ENCODE measurements around the gene KIAA0232.

Gene KIAA0232

DNA sequence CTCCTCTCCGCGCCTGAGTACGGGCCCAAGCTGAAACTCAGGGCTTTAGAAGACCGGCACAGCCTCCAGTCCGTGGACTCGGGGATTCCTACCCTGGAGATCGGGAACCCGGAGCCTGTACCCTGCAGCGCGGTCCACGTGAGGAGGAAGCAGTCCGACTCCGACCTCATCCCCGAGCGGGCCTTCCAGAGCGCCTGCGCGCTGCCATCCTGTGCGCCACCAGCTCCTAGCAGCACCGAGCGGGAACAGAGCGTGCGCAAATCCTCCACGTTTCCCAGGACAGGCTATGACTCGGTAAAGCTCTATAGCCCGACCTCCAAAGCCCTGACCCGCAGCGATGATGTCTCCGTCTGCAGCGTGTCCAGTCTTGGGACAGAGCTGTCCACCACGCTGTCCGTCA lies 141.0 kb downstream of the KIAA0232 start:
- peak overlapping the region; percentile 96 for H3K27ac Mint-ChIP-seq
- H3K4me3 Mint-ChIP-seq, result no peak overlapping the region
- intact Hi-C loops (cut with micrococcal nuclease), result no loop called here

DNA sequence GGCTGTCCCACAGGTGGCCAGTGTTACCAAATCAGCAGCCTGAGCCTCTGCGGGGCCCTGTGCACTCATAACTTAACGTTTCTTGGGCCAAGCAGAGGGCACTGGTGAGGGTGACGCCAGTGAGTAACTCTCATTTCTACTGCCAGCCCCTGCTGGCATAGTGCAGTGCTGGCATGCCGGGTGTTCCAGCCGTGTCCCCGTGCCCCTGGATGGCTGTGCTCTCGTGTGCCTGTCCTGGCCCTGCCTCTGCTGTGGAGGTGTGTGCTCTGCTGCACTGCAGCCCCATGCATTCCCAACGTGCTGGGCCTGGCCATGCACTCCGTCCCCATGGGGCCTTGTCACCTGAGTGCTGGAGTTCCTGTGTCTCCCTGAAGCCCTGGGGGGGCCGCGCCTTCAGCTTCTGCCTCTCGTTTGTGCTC lies 141.8 kb downstream of the KIAA0232 start:
- Mint-ChIP-seq H3K4me1 (ENCODE audit: low read depth) (peaks cover 90% of the 10 kb centered on the region), H3K36me3 (ENCODE audit: low read depth) (peaks cover 91% of the 10 kb centered on the region), H3K27ac (peak overlapping the region; percentile 96), H3K27me3 (no peaks in the 10 kb centered on the region), H3K4me3 (peak overlapping the region; percentile 63), H3K9me3 (no peaks in the 10 kb centered on the region)
- intact Hi-C loops (cut with micrococcal nuclease), result no loop called here

More for the DNA sequence above, 141.0 kb downstream of the KIAA0232 start:
- Mint-ChIP-seq H3K9me3 (no peaks in the 10 kb centered on the region), H3K27me3 (no peaks in the 10 kb centered on the region), H3K4me1 (ENCODE audit: low read depth) (peaks cover 87% of the 10 kb centered on the region), H3K36me3 (ENCODE audit: low read depth) (peaks cover 87% of the 10 kb centered on the region)

- intact Hi-C loops (cut with micrococcal nuclease), result no loop called here
- Mint-ChIP-seq H3K9me3 (no peaks in the 10 kb centered on the region), H3K4me3 (peak overlapping the region; percentile 63)
Measured at GRCh38 chr4:6925357-6925836, 142.9 kb downstream of the KIAA0232 start.

GRCh38 chr4:6926081-6926480 lies 143.6 kb downstream of the KIAA0232 start:
- Mint-ChIP-seq H3K4me1 (ENCODE audit: low read depth) (peaks cover 91% of the 10 kb centered on the region), H3K27ac (peak overlapping the region; percentile 96), H3K9me3 (no peaks in the 10 kb centered on the region), H3K4me3 (peak overlapping the region; percentile 63), H3K27me3 (no peaks in the 10 kb centered on the region), H3K36me3 (ENCODE audit: low read depth) (peaks cover 91% of the 10 kb centered on the region)
- intact Hi-C loops (cut with micrococcal nuclease), result loop anchor here (1.0 to 2.0 kb wide), 2 partner anchors 8 to 17 kb away; no protein-coding TSS in a partner anchor

More at GRCh38 chr4:6925357-6925836, 142.9 kb downstream of the KIAA0232 start:
- Mint-ChIP-seq H3K27ac (peak overlapping the region; percentile 96), H3K36me3 (ENCODE audit: low read depth) (peaks cover 95% of the 10 kb centered on the region), H3K27me3 (no peaks in the 10 kb centered on the region), H3K4me1 (ENCODE audit: low read depth) (peaks cover 94% of the 10 kb centered on the region)

GRCh38 chr4:6926681-6927478 lies 144.4 kb downstream of the KIAA0232 start:
- H3K27ac Mint-ChIP-seq, result peak overlapping the region; percentile 96
- peaks cover 95% of the 10 kb centered on the region for H3K36me3 Mint-ChIP-seq (ENCODE audit: low read depth)
- H3K9me3 Mint-ChIP-seq, result no peaks in the 10 kb centered on the region
- H3K4me1 Mint-ChIP-seq (ENCODE audit: low read depth), result peaks cover 95% of the 10 kb centered on the region
- H3K27me3 Mint-ChIP-seq, result no peaks in the 10 kb centered on the region
- intact Hi-C loops (cut with micrococcal nuclease), result loop anchor here (1.0 to 2.0 kb wide), 2 partner anchors 9 to 16 kb away; no protein-coding TSS in a partner anchor
- H3K4me3 Mint-ChIP-seq, result peak overlapping the region; percentile 63

- Mint-ChIP-seq H3K36me3 (ENCODE audit: low read depth) (peaks cover 95% of the 10 kb centered on the region), H3K4me3 (peak overlapping the region; percentile 32), H3K9me3 (no peaks in the 10 kb centered on the region), H3K4me1 (ENCODE audit: low read depth) (peaks cover 90% of the 10 kb centered on the region), H3K27ac (peak overlapping the region; percentile 96), H3K27me3 (no peaks in the 10 kb centered on the region)
- intact Hi-C loops (cut with micrococcal nuclease), result no loop called here
Measured at GRCh38 chr4:6928081-6928480, 145.6 kb downstream of the KIAA0232 start.

DNA sequence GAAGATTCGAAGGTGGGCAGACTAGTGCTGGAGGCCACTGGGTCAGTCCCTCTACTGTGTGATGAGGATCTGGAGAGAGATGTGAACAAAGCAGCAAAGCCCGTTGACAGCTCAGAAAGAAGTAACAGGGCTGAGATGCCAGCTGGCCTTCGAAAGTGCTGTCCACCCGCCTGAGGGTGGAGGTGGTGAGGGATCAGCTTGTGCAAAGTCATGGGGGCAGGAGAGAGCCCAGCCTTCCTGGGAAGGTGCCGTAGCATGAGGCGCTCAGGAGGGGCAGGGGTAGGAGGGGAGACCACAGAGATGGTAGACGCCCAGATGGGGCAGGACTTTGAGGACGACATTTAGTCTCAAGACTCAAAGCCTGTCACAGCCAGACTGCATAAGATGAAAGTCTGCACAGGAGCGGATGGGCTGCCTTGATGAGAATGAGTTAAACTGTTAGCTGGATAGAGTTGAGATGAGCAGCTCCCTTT lies 146.8 kb downstream of the KIAA0232 start:
- intact Hi-C loops (cut with micrococcal nuclease), result no loop called here
- Mint-ChIP-seq H3K4me1 (ENCODE audit: low read depth) (peaks cover 89% of the 10 kb centered on the region), H3K27me3 (no peaks in the 10 kb centered on the region), H3K4me3 (peak overlapping the region; percentile 67), H3K36me3 (ENCODE audit: low read depth) (peaks cover 95% of the 10 kb centered on the region), H3K9me3 (no peaks in the 10 kb centered on the region), H3K27ac (peak overlapping the region; percentile 96)

GRCh38 chr4:6929812-6930464 lies 147.4 kb downstream of the KIAA0232 start:
- Mint-ChIP-seq H3K4me1 (ENCODE audit: low read depth) (peaks cover 89% of the 10 kb centered on the region), H3K4me3 (peak overlapping the region; percentile 67), H3K27ac (peak overlapping the region; percentile 96), H3K9me3 (no peaks in the 10 kb centered on the region), H3K36me3 (ENCODE audit: low read depth) (peaks cover 95% of the 10 kb centered on the region), H3K27me3 (no peaks in the 10 kb centered on the region)
- intact Hi-C loops (cut with micrococcal nuclease), result no loop called here

DNA sequence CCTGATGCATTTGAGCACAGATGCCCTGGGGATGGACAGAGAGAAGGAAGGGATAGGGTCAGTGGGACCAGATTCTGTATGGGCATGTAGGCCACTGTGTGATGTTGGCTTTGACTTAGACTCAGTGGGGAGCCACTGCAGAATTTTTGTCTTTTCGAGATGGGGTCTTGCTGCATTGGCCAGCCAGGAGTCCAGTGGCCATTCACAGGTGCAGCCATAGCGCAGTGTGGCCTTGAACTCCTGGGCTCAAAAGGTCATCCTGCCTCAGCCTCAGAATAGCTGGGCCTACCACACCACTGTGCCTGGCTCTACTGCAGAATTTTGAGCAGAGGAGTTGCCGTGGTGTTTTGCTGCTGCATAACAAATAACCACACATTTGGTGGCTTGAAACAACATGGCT lies 149.9 kb downstream of the KIAA0232 start:
- Mint-ChIP-seq H3K9me3 (no peaks in the 10 kb centered on the region), H3K36me3 (ENCODE audit: low read depth) (peaks cover 95% of the 10 kb centered on the region), H3K4me1 (ENCODE audit: low read depth) (peaks cover 89% of the 10 kb centered on the region), H3K27me3 (no peaks in the 10 kb centered on the region), H3K27ac (peak overlapping the region; percentile 1), H3K4me3 (no peak overlapping the region)
- intact Hi-C loops (cut with micrococcal nuclease), result no loop called here

GRCh38 chr4:6932918-6933317 lies 150.4 kb downstream of the KIAA0232 start:
- intact Hi-C loops (cut with micrococcal nuclease), result no loop called here
- Mint-ChIP-seq H3K27ac (no peak overlapping the region), H3K36me3 (ENCODE audit: low read depth) (peaks cover 95% of the 10 kb centered on the region), H3K4me3 (no peak overlapping the region), H3K27me3 (no peaks in the 10 kb centered on the region), H3K4me1 (ENCODE audit: low read depth) (peaks cover 89% of the 10 kb centered on the region), H3K9me3 (no peaks in the 10 kb centered on the region)

Measured in dendritic cell treated with granulocyte-macrophage colony-stimulating factor and Interleukin-4, amounts not matched to agents 40 ng/mL and 50 ng/mL, for 4 days (primary cell).